NB4 (cell line): ENCODE data around the gene TMEM219.

Experiments used
- MYC ChIP-seq: IDR thresholded peaks from 2 replicates; pipeline ENCODE4 v1.6.1; 2011; ENCODE audit warnings: low read depth, low read length
- POLR2A ChIP-seq: IDR thresholded peaks from 2 replicates; pipeline ENCODE4 v1.6.1; 2011; ENCODE audit warnings: mild to moderate bottlenecking; ENCODE audit not compliant: insufficient read length; ENCODE audit errors: extremely low read depth
- TF ChIP-seq, protein P1 (sequence below): IDR thresholded peaks from one replicate; pipeline ENCODE4 v1.5.1; 2012; ENCODE audit warnings: low read depth, low read length
- TF ChIP-seq, protein P2 (sequence below): IDR thresholded peaks from 2 replicates; pipeline ENCODE4 v1.6.1; 2011; ENCODE audit warnings: low read depth, low read length

DNA sequence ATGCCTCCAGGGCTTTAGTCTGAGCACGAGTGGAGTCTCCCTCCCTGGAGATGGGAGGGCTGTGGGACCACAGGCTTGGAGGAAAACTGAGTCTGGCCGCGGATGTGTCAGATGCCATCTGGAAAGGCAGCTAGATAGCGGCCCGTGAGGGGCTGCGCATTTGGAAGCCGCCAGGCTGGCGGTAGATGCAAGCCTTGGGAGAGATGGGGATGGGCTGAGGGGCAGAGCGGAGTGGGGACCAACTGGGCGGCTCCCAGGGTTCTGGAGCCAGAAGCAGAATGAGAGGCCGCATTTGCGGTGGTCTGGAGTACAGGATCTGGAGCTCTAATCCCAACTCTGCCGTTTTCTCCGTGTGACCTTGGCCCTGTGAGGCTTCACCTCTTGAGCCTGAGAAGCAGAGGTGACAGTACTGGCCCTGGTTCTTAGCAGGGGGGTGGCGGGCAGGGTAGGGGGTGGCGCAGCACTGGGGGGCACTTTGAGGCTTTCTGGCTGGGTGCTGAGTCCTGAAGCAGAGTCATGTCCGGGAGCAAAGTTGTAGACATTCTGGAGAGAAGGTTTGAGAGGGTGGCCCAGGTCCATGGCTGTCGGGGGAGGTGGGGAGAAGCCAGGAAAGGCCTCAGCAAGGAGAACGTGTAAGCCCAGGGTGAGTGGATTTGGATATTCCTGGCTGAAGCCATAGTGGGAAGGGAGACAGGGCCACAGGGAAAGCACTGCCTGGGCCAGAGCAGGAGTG lies 40.9 kb downstream of the TMEM219 start:
- TF ChIP-seq, protein P1, sequence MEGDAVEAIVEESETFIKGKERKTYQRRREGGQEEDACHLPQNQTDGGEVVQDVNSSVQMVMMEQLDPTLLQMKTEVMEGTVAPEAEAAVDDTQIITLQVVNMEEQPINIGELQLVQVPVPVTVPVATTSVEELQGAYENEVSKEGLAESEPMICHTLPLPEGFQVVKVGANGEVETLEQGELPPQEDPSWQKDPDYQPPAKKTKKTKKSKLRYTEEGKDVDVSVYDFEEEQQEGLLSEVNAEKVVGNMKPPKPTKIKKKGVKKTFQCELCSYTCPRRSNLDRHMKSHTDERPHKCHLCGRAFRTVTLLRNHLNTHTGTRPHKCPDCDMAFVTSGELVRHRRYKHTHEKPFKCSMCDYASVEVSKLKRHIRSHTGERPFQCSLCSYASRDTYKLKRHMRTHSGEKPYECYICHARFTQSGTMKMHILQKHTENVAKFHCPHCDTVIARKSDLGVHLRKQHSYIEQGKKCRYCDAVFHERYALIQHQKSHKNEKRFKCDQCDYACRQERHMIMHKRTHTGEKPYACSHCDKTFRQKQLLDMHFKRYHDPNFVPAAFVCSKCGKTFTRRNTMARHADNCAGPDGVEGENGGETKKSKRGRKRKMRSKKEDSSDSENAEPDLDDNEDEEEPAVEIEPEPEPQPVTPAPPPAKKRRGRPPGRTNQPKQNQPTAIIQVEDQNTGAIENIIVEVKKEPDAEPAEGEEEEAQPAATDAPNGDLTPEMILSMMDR: no peak
- TF ChIP-seq, protein P2, sequence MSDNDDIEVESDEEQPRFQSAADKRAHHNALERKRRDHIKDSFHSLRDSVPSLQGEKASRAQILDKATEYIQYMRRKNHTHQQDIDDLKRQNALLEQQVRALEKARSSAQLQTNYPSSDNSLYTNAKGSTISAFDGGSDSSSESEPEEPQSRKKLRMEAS: no peak
- TF ChIP-seq POLR2A: no peak
- TF ChIP-seq MYC: no peak
